Measurements from ENCODE around the gene UBAP2. TPM values are rescaled to one million over a fixed set of nuclear protein-coding genes. Genes with fewer than 3 reads are reported as not detected.

The UBAP2 gene
- total and polyA plus RNA-seq, 2 of the 4 experiments (the other 2 are of a cell fraction): 12.9 to 25.5 TPM

GRCh38 chr9:33919276-33919897 is 129.3 kb downstream of the UBAP2 start:
- H3K27me3 ChIP-seq (ENCODE audit: control insufficient read depth, insufficient read depth, low read length): no peaks in the 10 kb centered on the region
- H3K36me3 ChIP-seq (ENCODE audit: control insufficient read depth, insufficient read depth, low read length): peaks cover 65% of the 10 kb centered on the region
- H2AFZ ChIP-seq (replicated peaks; ENCODE audit: low read length, poor library complexity): no peak overlapping the region
- peaks cover 38 to 67% of the 10 kb centered on the region in 2 experiments for H3K79me1 ChIP-seq (ENCODE audit: low read depth in 1 of 2, low read length in 2 of 2)
- H2BK20ac ChIP-seq (ENCODE audit: low read depth, low read length): no peak overlapping the region
- H3K14ac ChIP-seq (replicated peaks; ENCODE audit: low read depth, low read length): no peak overlapping the region
- no peak overlapping the region for H3K4me3 ChIP-seq (ENCODE audit: insufficient read depth, low read depth, low read length)
- H3K56ac ChIP-seq (ENCODE audit: extremely low read depth, insufficient read depth, low read length): no peak overlapping the region
- H3K23ac ChIP-seq (ENCODE audit: low read depth, low read length): no peak overlapping the region
- ATAC-seq (ENCODE audit: low read depth) (no peak), DNase-seq (no peak)
- ChIA-PET CTCF (interaction anchor here (1.0 kb wide), 1 partner anchor 105 kb away, joined by 3 read pairs; no protein-coding TSS in a partner anchor), POLR2A (ENCODE audit: unreplicated experiment) (no interaction called here)
- in situ Hi-C loops (cut with MboI; ENCODE audit: low sequenced_read_pairs): no loop called here
- no peaks in the 10 kb centered on the region for H3K9me3 ChIP-seq (ENCODE audit: control insufficient read depth, insufficient read depth, low read length)
- no peak overlapping the region for H2BK15ac ChIP-seq (ENCODE audit: low read depth, low read length)
- H4K8ac ChIP-seq (ENCODE audit: low read depth in 2 of 2, low read length in 2 of 2): no peak overlapping the region
- H3K18ac ChIP-seq (ENCODE audit: low read depth, low read length): no peak overlapping the region
- H3K9me1 ChIP-seq (ENCODE audit: insufficient read depth, low read length): no peaks in the 10 kb centered on the region
- no peak overlapping the region for H3K9ac ChIP-seq (ENCODE audit: low read depth, low read length)
- intact Hi-C loops (cut with micrococcal nuclease): no loop called here
- TF ChIP-seq BHLHE40 (IDR thresholded peaks at IDR 0.05; ENCODE audit: low read depth, low read length): no peak
- TF ChIP-seq MAZ (IDR thresholded peaks at IDR 0.05; ENCODE audit: borderline replicate concordance, low read depth, low read length): no peak
- no peak for TF ChIP-seq ELK1 (IDR thresholded peaks at IDR 0.05; ENCODE audit: borderline replicate concordance, low read depth, low read length)
- no peak for TF ChIP-seq SMC3 (IDR thresholded peaks at IDR 0.05; ENCODE audit: low read depth, low read length)
- no peak for TF ChIP-seq CHD1 (IDR thresholded peaks at IDR 0.05; ENCODE audit: low read depth, low read length)
- no peak for TF ChIP-seq NFE2L2 (IDR thresholded peaks at IDR 0.05; ENCODE audit: low read depth, low read length)
- no peak for TF ChIP-seq FOS (IDR thresholded peaks at IDR 0.05; ENCODE audit: low read depth, low read length)
- no peak overlapping the region for H2AK5ac ChIP-seq (ENCODE audit: low read depth, low read length)
- no TSS peak for BruUV-seq (replicated peaks)
- H2BK120ac ChIP-seq (ENCODE audit: low read depth, low read length): no peak overlapping the region
- H3K4me1 ChIP-seq (ENCODE audit: control insufficient read depth, insufficient read depth, low read length): no peaks in the 10 kb centered on the region
- H4K5ac ChIP-seq (ENCODE audit: low read depth, low read length): no peak overlapping the region
- H3K4ac ChIP-seq (ENCODE audit: low read depth, low read length): no peak overlapping the region
- H3K4me2 ChIP-seq (ENCODE audit: low read depth, low read length): no peak overlapping the region
- no peak overlapping the region for H3K27ac ChIP-seq (ENCODE audit: insufficient read depth, low read length)
- peaks cover 22% of the 10 kb centered on the region; the same call in 1 of the 2 replicates for H4K20me1 ChIP-seq (ENCODE audit: insufficient read depth, low read length)
- H2AK9ac ChIP-seq (replicated peaks; ENCODE audit: low read depth, low read length, poor library complexity): no peak overlapping the region
- H2BK5ac ChIP-seq (ENCODE audit: low read depth, low read length, poor library complexity, severe bottlenecking): no peak overlapping the region
- H4K91ac ChIP-seq (ENCODE audit: insufficient read depth, low read depth, low read length): no peak overlapping the region
- no CpG with 5 or more reads among the region's 6 CpGs for whole genome bisulfite sequencing, 2 experiments (ENCODE audit: extremely low coverage in 2 of 2, insufficient read length in 1 of 2)
- dilution Hi-C loops (cut with HindIII; ENCODE audit: low sequenced_read_pairs, unreplicated experiment): no loop called here
